ENCODE measurements around the gene SLC7A10.
"Not testable (repeated sequence)": the region's sequence is repeated elsewhere in the genome, so short reads cannot be mapped to it uniquely, and the experiment has no call there.

The SLC7A10 gene

DNA sequence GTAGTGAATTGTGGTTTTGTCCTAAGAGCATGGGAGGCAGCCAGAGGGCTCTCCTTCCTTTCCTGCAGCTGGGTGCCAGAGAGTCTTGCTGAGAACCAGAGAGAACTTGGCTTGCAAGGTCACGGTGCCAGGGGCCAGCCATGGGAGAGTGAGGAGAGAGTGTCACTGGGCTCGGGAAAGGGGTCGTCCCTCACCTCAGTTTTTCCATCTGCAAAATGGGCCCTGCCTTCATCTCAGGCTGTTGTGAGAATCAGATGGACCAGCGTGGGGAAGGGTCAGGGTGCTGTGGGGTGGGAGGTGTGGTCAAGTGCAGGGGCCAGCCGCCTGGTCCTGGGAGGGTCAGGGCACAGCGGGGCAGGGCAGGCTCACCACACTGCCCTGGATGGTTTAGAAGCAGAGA, 24.2 kb downstream of the SLC7A10 start:
- no peak for FAIRE-seq

- FAIRE-seq: no peak
These were observed 26.0 kb downstream of the SLC7A10 start for GRCh38 chr19:33199441-33200265.

DNA sequence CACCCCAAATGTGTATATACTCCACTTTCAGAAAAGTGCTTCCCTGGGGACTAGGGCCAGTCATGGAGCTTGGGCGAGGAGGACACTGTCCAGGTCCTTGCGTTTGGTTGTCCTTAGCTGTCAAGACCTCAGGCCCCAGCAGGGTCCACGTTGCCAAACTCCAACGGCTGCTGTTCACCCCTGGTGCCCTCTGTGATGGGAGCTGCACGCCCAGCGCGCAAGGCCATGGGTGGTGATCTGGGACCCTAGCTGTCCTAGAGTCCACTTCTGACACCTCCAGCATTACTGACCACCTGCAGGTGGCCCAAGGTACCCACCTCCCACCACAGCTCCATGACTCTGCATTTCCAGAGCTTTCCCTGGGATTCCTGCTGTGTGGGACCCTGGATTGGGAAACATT, 27.5 kb downstream of the SLC7A10 start:
- no peak for FAIRE-seq

DNA sequence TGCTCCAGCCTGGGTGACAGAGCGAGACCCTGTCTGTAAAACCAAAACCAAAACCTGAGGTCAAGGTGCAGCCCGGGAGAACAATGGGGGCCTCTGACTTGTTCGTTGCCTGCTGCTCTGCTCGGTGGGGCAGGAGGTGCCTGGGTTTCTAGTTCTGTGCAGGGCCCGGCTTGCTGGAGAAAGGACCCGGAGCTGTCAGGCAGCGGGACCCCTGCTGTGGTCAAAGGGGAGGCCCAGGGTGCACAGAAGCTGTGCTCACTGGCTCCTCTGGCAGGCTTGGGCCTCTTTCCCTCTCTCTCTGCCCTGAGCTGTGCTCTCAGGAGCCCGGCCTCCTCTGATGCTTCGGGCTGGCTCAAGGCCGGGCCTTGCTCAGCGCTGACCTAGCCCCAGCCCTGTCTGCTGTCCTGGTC, 28.1 kb downstream of the SLC7A10 start:
- no peak for FAIRE-seq

- no peak for FAIRE-seq
These were observed 29.0 kb downstream of the SLC7A10 start for GRCh38 chr19:33196446-33197193.

- FAIRE-seq: no peak
These were observed 29.9 kb downstream of the SLC7A10 start for GRCh38 chr19:33195645-33196347.

- FAIRE-seq: no peak
These were observed 30.6 kb downstream of the SLC7A10 start for GRCh38 chr19:33194886-33195644.

- FAIRE-seq: no peak
These were observed 31.1 kb downstream of the SLC7A10 start for GRCh38 chr19:33194532-33194885.

GRCh38 chr19:33193865-33194362, 31.7 kb downstream of the SLC7A10 start, which contains the start of gene LRP3:
Gene LRP3 (plus strand): TSS chr19:33194330. CDS start chr19:33194786, 456 bp downstream.
- FAIRE-seq: no peak

- no peak for FAIRE-seq
These were observed 32.3 kb downstream of the SLC7A10 start for GRCh38 chr19:33193269-33193864.

DNA sequence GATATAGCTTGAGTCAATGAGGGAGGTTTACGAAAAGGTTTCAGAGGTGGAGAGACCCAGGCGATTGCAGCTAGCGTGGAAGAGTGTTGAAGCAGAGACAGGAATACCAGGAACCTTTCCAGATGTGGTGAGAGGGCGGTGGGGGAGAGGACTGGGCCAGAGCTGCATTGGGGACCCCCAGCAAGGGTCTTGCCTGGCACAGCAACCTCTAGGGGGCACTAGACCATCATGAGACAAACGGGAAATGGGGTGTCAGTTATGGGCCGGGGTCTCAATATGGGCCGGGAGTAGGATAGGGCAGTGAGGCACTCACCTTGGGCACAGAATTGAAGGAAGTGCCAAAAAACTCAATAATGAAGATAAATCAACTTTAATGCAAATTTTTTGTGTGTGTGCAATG, 33.6 kb downstream of the SLC7A10 start:
- no peak for FAIRE-seq

GRCh38 chr19:33191501-33191900, 34.1 kb downstream of the SLC7A10 start:
- no peak for FAIRE-seq

GRCh38 chr19:33191092-33191491, 34.6 kb downstream of the SLC7A10 start:
- FAIRE-seq: not testable (repeated sequence)

GRCh38 chr19:33189453-33189852, 36.2 kb downstream of the SLC7A10 start:
- FAIRE-seq: no peak

DNA sequence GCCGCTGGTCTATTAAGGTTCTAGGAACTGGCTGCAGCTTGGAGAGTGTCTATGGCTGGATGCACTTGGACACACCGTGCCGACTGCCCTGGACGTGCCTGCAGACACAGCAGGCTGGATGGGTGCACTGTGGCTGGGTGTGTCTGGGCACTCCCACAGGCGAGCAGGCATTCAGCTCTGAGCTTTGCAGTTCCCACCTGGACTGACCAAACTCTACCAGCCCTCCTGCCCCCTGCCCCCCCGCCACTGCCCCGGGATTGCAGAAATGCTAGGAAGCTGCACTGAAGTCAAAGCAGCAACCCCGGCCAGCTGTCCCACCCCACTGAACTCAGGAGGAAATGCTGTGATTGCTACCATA, 38.5 kb downstream of the SLC7A10 start:
- FAIRE-seq: no peak

GRCh38 chr19:33186431-33187182, 39.0 kb downstream of the SLC7A10 start:
- no peak for FAIRE-seq

DNA sequence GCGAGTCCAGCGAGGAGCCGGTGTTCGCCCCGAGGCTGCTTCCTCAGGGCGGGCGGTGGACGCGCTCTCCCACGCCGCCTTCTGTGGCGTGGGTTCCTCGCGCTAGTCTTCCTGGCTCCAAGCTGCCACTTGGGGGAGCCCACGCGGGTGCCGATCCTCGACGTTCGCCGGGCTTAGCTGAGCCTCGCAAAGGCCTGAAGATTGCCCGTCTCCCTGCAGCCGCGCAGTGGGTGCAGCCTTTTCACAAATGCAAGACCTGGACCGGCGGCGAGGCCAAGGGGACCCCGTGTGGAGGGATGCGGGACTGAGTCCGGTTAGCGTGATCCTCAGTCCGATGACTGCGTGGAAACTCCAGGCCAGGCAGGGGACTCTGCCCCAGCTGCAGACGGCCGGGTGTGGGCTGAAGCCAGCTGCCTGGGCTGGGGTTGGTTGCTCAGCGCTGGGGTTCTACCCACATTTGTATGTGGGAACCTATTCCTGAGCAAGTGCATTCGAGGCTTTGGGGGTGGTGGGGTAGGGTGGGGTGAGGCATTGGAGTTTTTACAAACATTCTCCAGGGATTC, 48.2 kb downstream of the SLC7A10 start:
- no peak for FAIRE-seq

GRCh38 chr19:33176670-33177416, 48.8 kb downstream of the SLC7A10 start:
- peak; percentile 94 for FAIRE-seq

DNA sequence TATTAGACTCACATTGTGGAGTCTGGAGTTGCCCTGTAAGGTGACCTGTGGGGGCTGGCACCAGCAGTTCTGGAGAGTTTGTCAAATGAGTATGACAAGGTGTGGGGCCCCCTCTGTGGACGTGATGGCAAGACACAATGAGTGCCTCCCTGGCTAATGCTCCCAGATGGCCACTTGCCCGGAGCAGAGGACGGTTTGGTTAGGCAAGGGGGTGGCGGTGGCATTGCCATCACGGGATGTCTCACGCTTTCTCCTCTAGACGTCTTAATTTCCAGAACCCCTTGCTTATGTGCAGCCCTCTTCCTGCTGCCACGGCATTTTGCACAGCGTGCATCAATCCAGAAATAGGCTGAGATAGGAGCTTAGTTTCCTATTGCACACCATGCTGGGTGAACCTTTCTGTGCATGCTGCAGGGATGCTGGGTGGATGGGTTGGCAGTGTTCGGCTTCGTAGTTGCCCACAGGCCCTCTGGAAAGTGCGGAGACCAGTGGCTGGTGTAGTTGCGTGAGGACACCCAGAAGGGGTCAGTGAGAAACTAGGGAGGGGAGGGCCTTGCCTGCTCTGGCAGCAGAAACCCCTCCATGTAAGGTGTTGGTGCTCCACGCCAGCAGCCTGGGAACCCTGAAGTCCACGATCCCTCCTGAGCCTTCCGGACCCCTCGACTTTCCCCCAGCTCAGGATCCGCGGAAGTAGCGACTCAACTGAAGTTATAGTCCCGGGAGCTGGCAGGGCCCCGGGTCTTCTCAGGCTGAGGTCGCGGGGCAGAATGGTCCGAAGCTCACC, 49.6 kb downstream of the SLC7A10 start:
- FAIRE-seq: no peak

Data from endometrium (tissue), 2 donors.